GM19240 (cell line): ENCODE measurements around the gene SPOCK2.
"Not testable (repeated sequence)": the region's sequence is repeated elsewhere in the genome, so short reads cannot be mapped to it uniquely, and the experiment has no call there.

Experiments
- DNase-seq: peaks from one replicate; pipeline ENCODE4 v3.0.0; 2011; ENCODE audit warnings: low spot score; ENCODE audit not compliant: insufficient read length

Gene SPOCK2

GRCh38 chr10:72108830-72109635 lies 20.7 kb upstream of the SPOCK2 start:
- DNase-seq: no peak

- DNase-seq: not testable (repeated sequence)
Observed at GRCh38 chr10:72108004-72108370, 19.6 kb upstream of the SPOCK2 start.

GRCh38 chr10:72107325-72108003 lies 19.1 kb upstream of the SPOCK2 start:
- no peak for DNase-seq

DNA sequence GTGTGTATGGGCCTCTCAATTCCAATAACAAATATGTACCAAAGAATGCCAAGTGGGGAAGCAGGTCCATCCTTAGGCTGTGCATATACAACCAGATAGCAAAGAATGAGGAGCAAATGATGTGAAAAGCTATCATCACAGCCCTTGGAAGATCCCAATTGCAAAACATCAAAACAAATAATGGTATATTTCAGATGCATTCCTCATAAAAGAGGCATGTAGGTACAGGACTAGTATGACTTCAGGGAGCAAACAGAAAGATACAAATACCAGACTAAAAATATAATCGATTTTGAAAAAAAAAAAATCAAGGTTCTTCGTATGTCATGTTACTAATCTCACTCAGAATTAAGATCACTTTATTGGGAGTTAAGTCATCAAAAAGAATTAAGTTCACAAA lies 18.5 kb upstream of the SPOCK2 start:
- no peak for DNase-seq

GRCh38 chr10:72106154-72106849 lies 18.0 kb upstream of the SPOCK2 start:
- no peak for DNase-seq

- no peak for DNase-seq
Observed at GRCh38 chr10:72105710-72106109, 17.4 kb upstream of the SPOCK2 start.

GRCh38 chr10:72105098-72105475 lies 16.7 kb upstream of the SPOCK2 start:
- no peak for DNase-seq

DNA sequence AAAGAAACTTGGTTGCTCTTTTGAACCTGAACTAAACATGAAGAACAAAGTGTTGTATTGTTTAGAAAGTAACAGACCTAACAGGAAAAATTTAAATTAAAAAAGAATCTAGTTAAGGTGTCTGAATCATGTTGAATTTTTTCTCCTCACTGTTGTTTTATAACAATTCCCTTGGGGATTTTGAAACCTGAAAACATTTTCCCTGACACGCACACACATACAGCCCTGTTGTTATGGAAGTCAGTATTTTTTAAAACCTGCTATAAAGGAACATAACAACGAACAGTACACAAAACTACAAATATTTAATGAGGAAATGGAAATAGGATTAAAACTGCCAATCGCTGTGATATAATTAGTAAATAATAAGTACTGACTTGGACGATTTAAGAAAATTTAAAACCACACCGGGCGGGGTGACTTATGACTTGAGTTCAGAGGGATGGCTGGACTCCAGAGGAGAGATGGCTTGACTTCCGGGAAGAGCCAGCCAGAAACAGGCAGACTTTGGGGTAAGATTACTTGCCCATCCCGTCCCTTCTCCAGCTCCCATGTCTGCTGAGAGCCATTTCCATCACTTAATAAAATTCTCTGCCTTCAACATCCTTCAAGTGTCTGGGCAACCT lies 16.2 kb upstream of the SPOCK2 start:
- DNase-seq: no peak

- no peak for DNase-seq
Observed at GRCh38 chr10:72099600-72099921, 11.2 kb upstream of the SPOCK2 start.

DNA sequence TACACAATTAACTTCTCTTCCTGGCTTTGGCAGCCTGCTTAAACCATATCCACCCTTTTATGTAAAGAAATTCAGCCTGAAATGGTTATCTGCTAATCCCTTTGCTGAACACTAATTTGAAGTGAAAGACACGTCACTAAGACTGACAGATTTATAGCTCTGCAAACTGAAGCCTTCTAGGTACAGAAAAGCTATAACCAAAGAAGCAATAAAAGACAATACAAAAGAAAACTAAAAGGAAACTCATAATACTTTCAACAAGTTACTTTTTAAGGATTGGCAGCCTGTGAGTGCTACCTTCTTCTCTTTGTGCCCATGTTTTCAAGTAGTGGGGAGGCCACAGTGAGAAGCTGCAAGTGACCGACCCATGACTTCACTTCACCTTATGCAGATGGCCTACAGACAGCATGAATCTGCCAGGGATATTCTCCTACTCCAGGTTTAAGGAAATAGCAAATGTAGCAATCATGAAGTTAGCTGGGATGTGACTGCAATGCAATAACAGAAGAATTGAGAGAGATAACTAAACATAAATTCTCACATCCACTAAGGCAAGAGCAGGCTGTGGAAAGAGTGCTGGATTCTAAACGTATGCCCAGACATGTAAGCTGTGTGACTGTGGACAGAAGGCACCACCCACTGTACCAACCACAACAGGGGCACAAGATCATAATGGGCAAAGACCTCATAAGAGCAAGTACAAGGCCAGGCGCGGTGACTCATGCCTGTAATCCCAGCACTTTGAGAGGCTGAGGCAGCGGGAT lies 10.7 kb upstream of the SPOCK2 start:
- DNase-seq: no peak

GRCh38 chr10:72098301-72098835 lies 10.0 kb upstream of the SPOCK2 start:
- no peak for DNase-seq

DNA sequence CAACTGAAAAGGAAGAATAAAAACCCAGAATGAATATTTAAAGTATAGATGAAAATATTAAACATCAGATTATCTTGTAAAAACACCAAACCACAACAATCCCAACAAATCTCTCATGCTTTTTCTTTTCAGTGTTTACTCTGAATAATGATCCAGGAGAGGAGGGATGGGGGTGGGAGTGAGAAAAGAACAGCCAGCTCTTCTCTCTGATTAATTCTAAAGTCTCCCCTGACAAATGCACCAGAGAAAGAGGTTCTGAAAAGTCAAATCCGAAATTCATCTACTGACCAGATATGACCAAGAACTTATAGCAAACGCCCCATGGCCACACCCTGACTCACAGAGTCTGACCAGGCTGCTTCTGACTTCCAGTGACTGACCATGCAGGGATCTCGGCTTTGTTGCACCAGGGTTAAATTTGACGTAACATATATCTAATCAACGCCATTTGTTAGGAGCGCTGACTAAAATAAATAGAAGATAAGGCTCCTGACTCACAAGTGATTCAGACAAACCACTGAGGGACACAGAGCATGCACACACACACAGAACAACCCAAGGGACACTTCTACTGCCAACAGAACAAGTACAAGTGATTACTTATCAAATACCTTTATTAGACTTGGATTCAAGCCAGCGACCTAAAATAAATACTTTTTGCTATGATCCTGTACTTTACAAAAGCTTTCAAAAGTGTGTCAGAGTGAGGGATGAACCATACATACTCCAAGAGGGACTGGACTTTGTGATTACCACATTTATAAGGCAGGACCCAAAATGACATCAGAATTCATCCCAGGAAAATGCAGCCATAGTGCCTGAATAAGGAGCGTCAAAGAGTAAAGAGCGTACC lies 9.3 kb upstream of the SPOCK2 start:
- no peak for DNase-seq

GRCh38 chr10:72096115-72097000 lies 8.0 kb upstream of the SPOCK2 start:
- DNase-seq: no peak

GRCh38 chr10:72095195-72095594 lies 6.8 kb upstream of the SPOCK2 start:
- no peak for DNase-seq

GRCh38 chr10:72094574-72094973 lies 6.2 kb upstream of the SPOCK2 start:
- no peak for DNase-seq

DNA sequence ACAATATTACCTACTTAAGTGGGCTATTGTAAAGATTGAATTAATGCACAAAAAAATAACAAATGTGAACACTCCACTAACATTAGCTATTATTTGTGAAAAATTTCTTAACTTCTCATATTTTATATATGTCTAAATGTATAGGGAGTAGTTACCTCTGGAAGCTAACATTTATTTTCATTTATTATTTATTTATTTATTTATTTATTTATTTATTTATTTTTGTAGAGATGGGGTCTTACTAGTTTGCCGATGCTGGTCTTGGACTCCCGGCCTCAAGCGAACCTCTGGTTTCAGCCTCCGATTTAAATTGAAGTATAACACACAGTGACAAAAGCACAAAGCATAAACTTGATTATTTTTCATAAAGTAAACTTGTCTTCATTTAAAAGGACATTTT lies 5.1 kb upstream of the SPOCK2 start:
- DNase-seq: no peak

GRCh38 chr10:72092987-72093386 lies 4.6 kb upstream of the SPOCK2 start:
- DNase-seq: no peak

GRCh38 chr10:72092171-72092924 lies 4.0 kb upstream of the SPOCK2 start:
- no peak for DNase-seq
